ENCODE results near the gene TPK1. TPM values are rescaled to one million over a fixed set of nuclear protein-coding genes. Genes with fewer than 3 reads are reported as not detected.

The TPK1 gene
- total RNA-seq, 5 donors from 2014 or later (not counting 1 experiment from before 2014, with no cell fraction given): 19.1 to 31.6 (median 22.0) TPM

DNA sequence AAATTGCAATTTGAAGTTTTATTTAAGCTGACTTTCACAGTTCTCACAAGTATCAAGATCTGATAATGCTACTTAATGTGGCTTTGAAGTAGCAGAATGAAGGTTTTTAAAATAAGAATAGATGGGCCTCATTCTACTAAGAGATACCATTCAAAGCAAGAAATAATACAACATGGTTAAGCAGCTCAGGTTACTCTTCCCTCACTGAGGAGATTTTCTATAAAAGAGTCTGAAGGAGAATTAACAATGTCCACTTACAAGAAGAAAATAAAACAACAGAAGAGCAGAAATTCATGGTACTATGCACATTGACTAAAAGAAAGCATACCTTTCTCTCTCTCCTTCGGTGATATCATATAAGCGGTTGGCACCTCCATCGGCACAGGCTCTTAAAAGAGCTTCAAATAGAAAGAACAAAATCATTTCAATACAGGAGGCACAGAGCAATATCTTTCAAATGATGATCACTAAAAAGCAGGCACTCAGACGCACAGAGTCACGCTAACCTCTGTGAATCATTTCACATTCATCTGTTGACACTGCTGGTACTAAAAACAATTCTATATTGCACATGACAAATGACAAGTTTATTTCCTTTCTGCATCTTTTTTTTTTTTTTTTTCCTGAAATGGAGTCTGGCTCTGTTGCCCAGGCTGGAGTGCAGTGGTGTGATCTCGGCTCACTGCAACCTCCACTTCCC is 153.1 kb downstream of the TPK1 start:
- no peaks in the 10 kb centered on the region for H3K4me1 Mint-ChIP-seq
- CTCF ChIA-PET: interaction anchor here in 1 of 2 donors (0.6 kb wide), 1 partner anchor 151 kb away, joined by 3 read pairs; no protein-coding TSS in a partner anchor
- H3K4me1 ChIP-seq (ENCODE audit: control insufficient read depth in 1 of 2, extremely low read depth in 1 of 2, insufficient read depth in 2 of 2, low read length in 2 of 2): no peaks in the 10 kb centered on the region
- POLR2A ChIA-PET: no interaction called here
- ATAC-seq (replicated peaks in 1 of 4): no peak
- H3K9me3 Mint-ChIP-seq: no peaks in the 10 kb centered on the region
- peaks cover 0 to 5% of the 10 kb centered on the region in 2 donors for H3K36me3 ChIP-seq (ENCODE audit: control insufficient read depth in 2 of 2, extremely low read depth in 1 of 2, insufficient read depth in 1 of 2, low read length in 1 of 2)
- no peaks in the 10 kb centered on the region for H3K27me3 Mint-ChIP-seq
- H3K27ac Mint-ChIP-seq: no peak overlapping the region
- no peak for DNase-seq
- H3K36me3 Mint-ChIP-seq: peaks cover 26% of the 10 kb centered on the region
- no peak overlapping the region for H3K4me3 Mint-ChIP-seq
- no peaks in the 10 kb centered on the region for H3K9me3 ChIP-seq
- no peak overlapping the region for H3K27ac ChIP-seq (ENCODE audit: low read length)
- no peak overlapping the region for H3K4me3 ChIP-seq (ENCODE audit: control insufficient read depth in 1 of 2, extremely low read depth in 1 of 2, low read length in 1 of 2)
- 100% methylated on average over 5 of the region's 6 CpGs for WGBS (ENCODE audit: insufficient coverage)
- H3K27me3 ChIP-seq (replicated peaks in 1 of 2; ENCODE audit: control insufficient read depth in 2 of 2, extremely low read depth in 1 of 2, insufficient read depth in 2 of 2, low read length in 1 of 2): no peaks in the 10 kb centered on the region

- no peaks in the 10 kb centered on the region for H3K27me3 Mint-ChIP-seq
- no peaks in the 10 kb centered on the region for H3K4me1 Mint-ChIP-seq
Observed at GRCh38 chr7:144676492-144676891, 159.4 kb downstream of the TPK1 start.

DNA sequence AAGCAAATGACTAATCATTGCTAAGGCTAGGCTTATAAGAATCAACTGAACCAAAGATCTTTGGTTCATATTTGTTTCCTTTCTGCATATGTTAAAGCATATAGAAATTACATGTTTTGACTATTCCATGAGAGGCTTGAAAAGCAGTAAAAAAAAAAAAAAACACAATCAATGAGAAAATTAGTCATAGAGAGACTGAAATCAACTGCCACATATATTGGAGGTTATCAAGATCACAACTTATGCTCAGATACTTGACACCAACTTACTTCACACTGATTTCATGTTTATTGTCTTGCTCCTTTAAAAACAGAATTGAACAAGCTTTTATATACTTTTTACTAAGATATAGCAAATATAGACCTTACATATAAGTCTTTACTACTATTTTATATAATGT is 161.3 kb downstream of the TPK1 start:
- CTCF ChIA-PET: no interaction called here
- Mint-ChIP-seq H3K36me3 (peaks cover 21% of the 10 kb centered on the region), H3K9me3 (no peaks in the 10 kb centered on the region), H3K4me3 (no peak overlapping the region), H3K27ac (no peak overlapping the region), H3K4me1 (no peaks in the 10 kb centered on the region), H3K27me3 (no peaks in the 10 kb centered on the region)
- ATAC-seq (replicated peaks in 1 of 4): no peak
- no peak overlapping the region for H3K4me3 ChIP-seq (ENCODE audit: control insufficient read depth in 1 of 2, extremely low read depth in 1 of 2, low read length in 1 of 2)
- no peaks in the 10 kb centered on the region for H3K36me3 ChIP-seq (ENCODE audit: control insufficient read depth in 2 of 2, extremely low read depth in 1 of 2, insufficient read depth in 1 of 2, low read length in 1 of 2)
- H3K4me1 ChIP-seq (ENCODE audit: control insufficient read depth in 1 of 2, extremely low read depth in 1 of 2, insufficient read depth in 2 of 2, low read length in 2 of 2): no peaks in the 10 kb centered on the region
- no peak for DNase-seq
- H3K27ac ChIP-seq (ENCODE audit: low read length): no peak overlapping the region
- no peaks in the 10 kb centered on the region for H3K27me3 ChIP-seq (replicated peaks in 1 of 2; ENCODE audit: control insufficient read depth in 2 of 2, extremely low read depth in 1 of 2, insufficient read depth in 2 of 2, low read length in 1 of 2)
- no peaks in the 10 kb centered on the region for H3K9me3 ChIP-seq
- POLR2A ChIA-PET: no interaction called here

More at GRCh38 chr7:144676492-144676891, 159.4 kb downstream of the TPK1 start:
- ATAC-seq (replicated peaks in 1 of 4) (no peak), DNase-seq (no peak)
- H3K4me1 ChIP-seq (ENCODE audit: control insufficient read depth in 1 of 2, extremely low read depth in 1 of 2, insufficient read depth in 2 of 2, low read length in 2 of 2): no peaks in the 10 kb centered on the region
- no peaks in the 10 kb centered on the region for H3K9me3 ChIP-seq
- no peaks in the 10 kb centered on the region for H3K27me3 ChIP-seq (replicated peaks in 1 of 2; ENCODE audit: control insufficient read depth in 2 of 2, extremely low read depth in 1 of 2, insufficient read depth in 2 of 2, low read length in 1 of 2)
- ChIA-PET POLR2A (no interaction called here), CTCF (no interaction called here)
- Mint-ChIP-seq H3K36me3 (peaks cover 26% of the 10 kb centered on the region), H3K4me3 (no peak overlapping the region), H3K9me3 (no peaks in the 10 kb centered on the region), H3K27ac (no peak overlapping the region)
- no CpG with 5 or more reads among the region's 5 CpGs for WGBS (ENCODE audit: insufficient coverage)
- no peak overlapping the region for H3K27ac ChIP-seq (ENCODE audit: low read length)
- no peak overlapping the region for H3K4me3 ChIP-seq (ENCODE audit: control insufficient read depth in 1 of 2, extremely low read depth in 1 of 2, low read length in 1 of 2)
- H3K36me3 ChIP-seq (ENCODE audit: control insufficient read depth in 2 of 2, extremely low read depth in 1 of 2, insufficient read depth in 1 of 2, low read length in 1 of 2): no peaks in the 10 kb centered on the region

GRCh38 chr7:144672869-144673268 is 163.0 kb downstream of the TPK1 start:
- Mint-ChIP-seq H3K27me3 (no peaks in the 10 kb centered on the region), H3K4me3 (no peak overlapping the region), H3K27ac (no peak overlapping the region), H3K4me1 (no peaks in the 10 kb centered on the region), H3K36me3 (peaks cover 16% of the 10 kb centered on the region), H3K9me3 (no peaks in the 10 kb centered on the region)
- H3K36me3 ChIP-seq (ENCODE audit: control insufficient read depth in 2 of 2, extremely low read depth in 1 of 2, insufficient read depth in 1 of 2, low read length in 1 of 2): no peaks in the 10 kb centered on the region
- no peak overlapping the region for H3K27ac ChIP-seq (ENCODE audit: low read length)
- POLR2A ChIA-PET: interaction anchor here in 1 of 2 donors (0.9 kb wide), 1 partner anchor 15 kb away, joined by 3 read pairs; no protein-coding TSS in a partner anchor
- DNase-seq (no peak), ATAC-seq (replicated peaks in 1 of 4) (no peak)
- H3K9me3 ChIP-seq: no peaks in the 10 kb centered on the region
- WGBS (ENCODE audit: insufficient coverage): no CpG with 5 or more reads among the region's 2 CpGs
- H3K27me3 ChIP-seq (replicated peaks in 1 of 2; ENCODE audit: control insufficient read depth in 2 of 2, extremely low read depth in 1 of 2, insufficient read depth in 2 of 2, low read length in 1 of 2): no peaks in the 10 kb centered on the region
- no peak overlapping the region for H3K4me3 ChIP-seq (ENCODE audit: control insufficient read depth in 1 of 2, extremely low read depth in 1 of 2, low read length in 1 of 2)
- H3K4me1 ChIP-seq (ENCODE audit: control insufficient read depth in 1 of 2, extremely low read depth in 1 of 2, insufficient read depth in 2 of 2, low read length in 2 of 2): no peaks in the 10 kb centered on the region
- CTCF ChIA-PET: no interaction called here

DNA sequence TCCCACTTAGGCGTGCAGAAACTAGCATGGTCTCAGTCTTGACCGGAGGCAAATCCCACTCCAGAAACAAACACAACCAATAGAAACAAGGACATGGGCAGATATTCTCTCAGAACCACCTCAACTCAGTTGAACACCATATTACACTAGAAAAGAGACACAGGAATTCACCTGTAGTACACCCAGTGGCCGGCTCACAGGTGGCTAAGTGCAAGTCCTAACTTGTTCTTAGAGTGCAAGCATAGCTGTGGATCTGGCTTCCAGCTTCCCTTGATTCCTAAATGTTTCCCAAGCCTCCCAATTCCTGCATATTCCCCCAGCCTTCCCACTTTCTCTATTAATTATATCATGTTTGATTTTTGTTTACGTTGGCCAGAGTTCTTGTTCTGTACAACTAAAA is 164.4 kb downstream of the TPK1 start:
- H3K27ac Mint-ChIP-seq: no peak overlapping the region
- ATAC-seq (replicated peaks in 1 of 4) (no peak), DNase-seq (no peak)
- Histone ChIP-seq H3K4me1 (ENCODE audit: control insufficient read depth in 1 of 2, extremely low read depth in 1 of 2, insufficient read depth in 2 of 2, low read length in 2 of 2) (no peaks in the 10 kb centered on the region), H3K4me3 (ENCODE audit: control insufficient read depth in 1 of 2, extremely low read depth in 1 of 2, low read length in 1 of 2) (no peak overlapping the region), H3K9me3 (no peaks in the 10 kb centered on the region), H3K36me3 (ENCODE audit: control insufficient read depth in 2 of 2, extremely low read depth in 1 of 2, insufficient read depth in 1 of 2, low read length in 1 of 2) (no peaks in the 10 kb centered on the region), H3K27ac (ENCODE audit: low read length) (no peak overlapping the region), H3K27me3 (replicated peaks in 1 of 2; ENCODE audit: control insufficient read depth in 2 of 2, extremely low read depth in 1 of 2, insufficient read depth in 2 of 2, low read length in 1 of 2) (no peaks in the 10 kb centered on the region)
- H3K4me3 Mint-ChIP-seq: no peak overlapping the region
- no peaks in the 10 kb centered on the region for H3K4me1 Mint-ChIP-seq
- H3K36me3 Mint-ChIP-seq: peaks cover 22% of the 10 kb centered on the region
- no peaks in the 10 kb centered on the region for H3K27me3 Mint-ChIP-seq
- no peaks in the 10 kb centered on the region for H3K9me3 Mint-ChIP-seq
- 78% methylated on average over 1 of the region's 4 CpGs for WGBS (ENCODE audit: insufficient coverage)
- CTCF ChIA-PET: no interaction called here
- POLR2A ChIA-PET: no interaction called here

DNA sequence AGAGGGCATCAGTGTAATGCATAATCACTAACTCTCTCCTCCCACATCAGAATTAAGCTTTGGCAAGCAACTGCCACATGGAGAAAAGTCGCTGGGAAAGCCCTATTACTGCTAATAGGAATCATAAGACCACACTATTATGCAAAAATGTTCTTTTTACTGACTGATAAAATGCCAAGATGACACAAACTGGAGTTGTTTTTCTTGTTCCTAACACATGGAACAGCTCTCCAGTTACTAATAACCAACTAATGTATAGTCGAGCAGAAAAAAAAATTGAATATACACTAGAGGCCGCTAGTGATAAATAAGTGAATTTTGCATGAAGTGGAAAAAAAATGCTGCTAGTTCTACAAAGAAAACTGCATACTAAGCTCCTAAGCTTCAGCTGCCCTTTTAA is 165.6 kb downstream of the TPK1 start:
- no peak for ATAC-seq (replicated peaks in 1 of 4)

More for the DNA sequence above, 165.6 kb downstream of the TPK1 start:
- H3K4me3 ChIP-seq (ENCODE audit: control insufficient read depth in 1 of 2, extremely low read depth in 1 of 2, low read length in 1 of 2): no peak overlapping the region
- no peaks in the 10 kb centered on the region for H3K27me3 Mint-ChIP-seq
- ChIA-PET CTCF (interaction anchor here (0.6 to 1.5 kb wide), 4 partner anchors 246 to 1510 kb away, joined by 3 to 8 read pairs (median 4); no protein-coding TSS in a partner anchor), POLR2A (no interaction called here)
- H3K4me1 Mint-ChIP-seq: no peaks in the 10 kb centered on the region
- H3K4me3 Mint-ChIP-seq: no peak overlapping the region
- WGBS (ENCODE audit: insufficient coverage): no CpG with 5 or more reads among the region's 3 CpGs
- peaks cover 0 to 3% (median 2%) of the 10 kb centered on the region in 3 donors for H3K9me3 Mint-ChIP-seq
- H3K27ac Mint-ChIP-seq: no peak overlapping the region
- no peaks in the 10 kb centered on the region for H3K4me1 ChIP-seq (ENCODE audit: control insufficient read depth in 1 of 2, extremely low read depth in 1 of 2, insufficient read depth in 2 of 2, low read length in 2 of 2)
- no peak overlapping the region for H3K27ac ChIP-seq (ENCODE audit: low read length)
- no peaks in the 10 kb centered on the region for H3K36me3 ChIP-seq (ENCODE audit: control insufficient read depth in 2 of 2, extremely low read depth in 1 of 2, insufficient read depth in 1 of 2, low read length in 1 of 2)
- DNase-seq: peak in 1 of 35 experiments; percentile 4
- peaks cover 28% of the 10 kb centered on the region for H3K36me3 Mint-ChIP-seq
- H3K9me3 ChIP-seq: no peaks in the 10 kb centered on the region
- H3K27me3 ChIP-seq (replicated peaks in 1 of 2; ENCODE audit: control insufficient read depth in 2 of 2, extremely low read depth in 1 of 2, insufficient read depth in 2 of 2, low read length in 1 of 2): no peaks in the 10 kb centered on the region

Measured in T-cell (primary cell).